MCF 10A (cell line): ENCODE results near the gene EEF1AKMT3. TPM values are rescaled to one million over a fixed set of nuclear protein-coding genes. Genes with fewer than 3 reads are reported as not detected.

ENCODE experiments used
- BruUV-seq: library from RNA; stranded (reverse); fragments of 400-500 nt; replicated peaks from 2 replicates; lab custom pipeline; 2021; lab: Mats Ljungman, UMichigan
- CTCF ChIA-PET: fragments of 300-600 bp; sonication (Branson Sonifier 250); formaldehyde crosslinking; extraction: SDS; loops from one replicate; lab custom pipeline; 2021; ENCODE audit warnings: antibody characterized with exemption, inconsistent platforms; lab: Yijun Ruan, JAX
- POLR2A ChIA-PET: fragments of 300-600, 350-650 bp; sonication (Branson Sonifier 250); formaldehyde crosslinking; extraction: SDS; loops from one replicate; lab custom pipeline; 2020; ENCODE audit warnings: antibody characterized with exemption, inconsistent platforms; lab: Yijun Ruan, JAX
- DNase-seq: peaks from one replicate; pipeline ENCODE4 v3.0.0-alpha.2; 2018; ENCODE audit not compliant: unreplicated experiment
- H3K27ac Mint-ChIP-seq: one replicate; pipeline ENCODE4 v1.8.0; 2022; ENCODE audit warnings: mild to moderate bottlenecking, low read depth, mixed read lengths; ENCODE audit not compliant: unreplicated experiment
- H3K27me3 Mint-ChIP-seq: one replicate; pipeline ENCODE4 v1.8.0; 2022; ENCODE audit warnings: mixed read lengths; ENCODE audit not compliant: insufficient read depth, unreplicated experiment
- H3K36me3 Mint-ChIP-seq: one replicate; pipeline ENCODE4 v1.8.0; 2022; ENCODE audit warnings: mild to moderate bottlenecking, moderate library complexity, mixed read lengths; ENCODE audit not compliant: insufficient read depth, unreplicated experiment
- H3K4me1 Mint-ChIP-seq: one replicate; pipeline ENCODE4 v1.8.0; 2022; ENCODE audit warnings: mixed read lengths; ENCODE audit not compliant: insufficient read depth, unreplicated experiment
- H3K4me3 Mint-ChIP-seq: one replicate; pipeline ENCODE4 v1.8.0; 2022; ENCODE audit warnings: mild to moderate bottlenecking, moderate library complexity, mixed read lengths; ENCODE audit not compliant: unreplicated experiment
- H3K9me3 Mint-ChIP-seq: one replicate; pipeline ENCODE4 v1.8.0; 2022; ENCODE audit warnings: mixed read lengths; ENCODE audit not compliant: unreplicated experiment
- intact Hi-C: fragments of 100-400 bp; cut with micrococcal nuclease; formaldehyde crosslinking; loops from 2 replicates; pipeline ENCODE4 v1.14.1; 2022
- total RNA-seq: library from RNA; stranded (reverse); gene quantifications from 2 replicates; pipeline ENCODE4 v1.2.3, GENCODE V29; 2022
- TF ChIP-seq, protein P1 (sequence below): fragments of 200-600 bp; IDR thresholded peaks from one replicate; pipeline ENCODE4 v1.8.0; 2022; ENCODE audit warnings: antibody characterized with exemption, mild to moderate bottlenecking; ENCODE audit not compliant: unreplicated experiment

The EEF1AKMT3 gene
- total RNA-seq, 1 experiment from 2014 or later: 8.1 TPM

DNA sequence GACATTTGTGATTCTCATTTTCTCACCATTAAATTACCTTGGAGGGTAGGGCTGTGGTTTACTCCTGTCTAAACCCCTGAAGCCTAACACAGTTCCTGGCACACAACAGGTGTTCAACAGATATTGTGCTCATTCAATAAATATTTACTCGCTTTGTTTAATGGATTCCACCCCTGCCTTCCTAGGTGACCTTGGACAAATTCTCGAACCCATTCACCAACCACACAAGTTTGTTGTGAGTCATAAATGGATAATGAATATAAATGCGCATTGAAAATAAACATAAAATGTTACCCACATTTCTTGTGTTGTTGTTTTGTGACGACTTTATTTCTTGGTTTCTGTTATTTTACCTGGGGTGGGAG is 9.8 kb downstream of the EEF1AKMT3 start:
- no peak for DNase-seq
- no TSS peak for BruUV-seq
- ChIA-PET CTCF (interaction anchor here (0.6 to 2.5 kb wide), 16 partner anchors 8 to 120 kb away, joined by 3 to 15 read pairs (median 4); partner anchors contain the start of genes CYP27B1, EEF1AKMT3 and METTL1), POLR2A (interaction anchor here (0.6 to 3.7 kb wide), 13 partner anchors 9 to 159 kb away, joined by 3 to 39 read pairs (median 5); partner anchors contain the start of genes ATP23, CYP27B1, EEF1AKMT3 and METTL1)
- Mint-ChIP-seq H3K4me1 (peaks cover 25% of the 10 kb centered on the region), H3K36me3 (peaks cover 37% of the 10 kb centered on the region), H3K27me3 (no peaks in the 10 kb centered on the region), H3K27ac (peak overlapping the region; percentile 86), H3K4me3 (peak overlapping the region; percentile 98), H3K9me3 (no peaks in the 10 kb centered on the region)
- TF ChIP-seq, protein P1, sequence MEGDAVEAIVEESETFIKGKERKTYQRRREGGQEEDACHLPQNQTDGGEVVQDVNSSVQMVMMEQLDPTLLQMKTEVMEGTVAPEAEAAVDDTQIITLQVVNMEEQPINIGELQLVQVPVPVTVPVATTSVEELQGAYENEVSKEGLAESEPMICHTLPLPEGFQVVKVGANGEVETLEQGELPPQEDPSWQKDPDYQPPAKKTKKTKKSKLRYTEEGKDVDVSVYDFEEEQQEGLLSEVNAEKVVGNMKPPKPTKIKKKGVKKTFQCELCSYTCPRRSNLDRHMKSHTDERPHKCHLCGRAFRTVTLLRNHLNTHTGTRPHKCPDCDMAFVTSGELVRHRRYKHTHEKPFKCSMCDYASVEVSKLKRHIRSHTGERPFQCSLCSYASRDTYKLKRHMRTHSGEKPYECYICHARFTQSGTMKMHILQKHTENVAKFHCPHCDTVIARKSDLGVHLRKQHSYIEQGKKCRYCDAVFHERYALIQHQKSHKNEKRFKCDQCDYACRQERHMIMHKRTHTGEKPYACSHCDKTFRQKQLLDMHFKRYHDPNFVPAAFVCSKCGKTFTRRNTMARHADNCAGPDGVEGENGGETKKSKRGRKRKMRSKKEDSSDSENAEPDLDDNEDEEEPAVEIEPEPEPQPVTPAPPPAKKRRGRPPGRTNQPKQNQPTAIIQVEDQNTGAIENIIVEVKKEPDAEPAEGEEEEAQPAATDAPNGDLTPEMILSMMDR: no peak
- intact Hi-C loops: loop anchor here (1.0 kb wide), 1 partner anchor 123 kb away; no protein-coding TSS in a partner anchor

DNA sequence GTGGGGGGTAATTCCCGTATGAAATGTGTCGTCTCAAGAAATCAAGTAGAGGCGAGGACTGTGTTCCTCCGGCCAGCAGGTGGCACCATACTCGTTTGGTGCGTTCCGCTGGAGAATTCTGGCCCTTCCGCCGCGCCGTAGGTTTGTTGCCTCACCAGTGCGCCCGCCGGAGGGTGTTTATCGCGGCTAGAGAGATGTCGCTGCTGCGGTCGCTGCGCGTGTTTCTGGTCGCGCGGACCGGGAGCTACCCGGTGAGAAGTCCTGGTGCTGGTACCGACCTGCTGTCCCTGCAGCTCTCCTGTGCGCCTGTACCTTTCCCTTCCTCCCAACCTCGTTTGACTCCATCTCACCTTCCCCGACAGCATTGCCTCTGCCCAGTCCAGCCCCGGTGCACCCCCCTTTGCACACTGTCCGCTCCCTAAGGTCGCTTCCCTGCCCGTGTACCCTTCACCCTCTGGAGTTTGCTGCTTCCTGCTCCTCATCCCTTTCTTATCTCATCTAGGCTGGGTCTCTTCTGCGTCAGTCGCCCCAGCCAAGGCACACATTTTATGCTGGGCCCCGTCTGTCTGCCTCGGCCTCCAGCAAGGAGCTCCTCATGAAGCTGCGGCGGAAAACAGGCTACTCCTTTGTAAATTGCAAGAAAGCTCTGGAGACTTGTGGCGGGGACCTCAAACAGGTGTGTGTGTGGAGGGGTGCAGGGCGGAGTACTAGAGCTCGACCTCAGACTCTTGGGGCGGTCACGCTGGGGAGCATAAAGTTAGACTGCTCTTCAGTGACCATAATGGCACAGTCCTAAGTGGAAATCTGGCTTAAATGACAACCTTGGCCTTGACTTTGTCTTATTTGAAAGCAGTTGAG is 10.4 kb downstream of the EEF1AKMT3 start, which contains the start of gene TSFM:
TSS of gene TSFM (plus strand) at position 180 of the 858 bp plus-strand sequence. CDS start at position 195, 15 bp downstream.
- Mint-ChIP-seq H3K36me3 (peaks cover 38% of the 10 kb centered on the region), H3K27ac (peak within 1 kb of the TSS; percentile 86), H3K4me1 (peaks cover 25% of the 10 kb centered on the region), H3K4me3 (peak within 1 kb of the TSS; percentile 98), H3K9me3 (no peaks in the 10 kb centered on the region), H3K27me3 (no peaks in the 10 kb centered on the region)
- no TSS peak for BruUV-seq
- ChIA-PET CTCF (interaction anchor here (0.6 to 2.5 kb wide), 35 partner anchors 9 to 576 kb away, joined by 3 to 15 read pairs (median 4); partner anchors contain the start of genes CYP27B1, EEF1AKMT3 and METTL1), POLR2A (interaction anchor here (0.5 to 3.7 kb wide), 23 partner anchors 10 to 262 kb away, joined by 3 to 39 read pairs (median 5); partner anchors contain the start of genes ATP23, AVIL, CTDSP2 and CYP27B1)
- peak; percentile 95 for DNase-seq
- intact Hi-C loops: loop anchor here (1.0 kb wide), 1 partner anchor 122 kb away; no protein-coding TSS in a partner anchor
- TF ChIP-seq, protein P1: peak; percentile 90

DNA sequence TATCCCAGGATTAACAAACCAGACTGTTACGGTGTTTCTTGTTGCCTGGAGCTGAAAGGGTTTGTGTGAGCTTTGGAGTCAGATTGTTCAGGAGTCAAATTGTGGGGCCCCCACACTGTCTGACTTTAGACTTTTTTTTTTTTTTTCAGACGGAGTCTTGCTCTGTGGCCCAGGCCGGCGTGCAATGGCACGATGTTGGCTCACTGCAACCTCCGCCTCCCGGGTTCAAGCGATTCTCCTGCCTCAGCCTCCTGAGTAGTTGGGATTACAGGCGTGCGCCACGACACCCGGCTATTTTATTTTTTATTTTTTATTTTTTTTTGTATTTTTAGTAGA is 11.0 kb downstream of the EEF1AKMT3 start:
- H3K36me3 Mint-ChIP-seq: peaks cover 43% of the 10 kb centered on the region
- DNase-seq: no peak
- BruUV-seq: no TSS peak
- H3K4me1 Mint-ChIP-seq: peaks cover 25% of the 10 kb centered on the region
- H3K27me3 Mint-ChIP-seq: no peaks in the 10 kb centered on the region
- intact Hi-C loops: no loop called here
- H3K4me3 Mint-ChIP-seq: peak overlapping the region; percentile 98
- TF ChIP-seq, protein P1: no peak
- peak overlapping the region; percentile 86 for H3K27ac Mint-ChIP-seq
- CTCF ChIA-PET: interaction anchor here (0.6 to 2.5 kb wide), 27 partner anchors 9 to 200 kb away, joined by 3 to 15 read pairs (median 5); partner anchors contain the start of genes CYP27B1, EEF1AKMT3 and METTL1
- H3K9me3 Mint-ChIP-seq: no peaks in the 10 kb centered on the region
- POLR2A ChIA-PET: interaction anchor here (0.5 to 3.7 kb wide), 20 partner anchors 10 to 263 kb away, joined by 3 to 39 read pairs (median 5); partner anchors contain the start of genes ATP23, AVIL, CTDSP2 and CYP27B1
